ENCODE results near the gene GPT2. TPM values are rescaled to one million over a fixed set of nuclear protein-coding genes. Genes with fewer than 3 reads are reported as not detected.

GPT2 gene
- total and polyA plus RNA-seq, 2 donors (not counting 3 experiments of a cell fraction or from before 2014, with no cell fraction given): 10.8 to 17.9 TPM

DNA sequence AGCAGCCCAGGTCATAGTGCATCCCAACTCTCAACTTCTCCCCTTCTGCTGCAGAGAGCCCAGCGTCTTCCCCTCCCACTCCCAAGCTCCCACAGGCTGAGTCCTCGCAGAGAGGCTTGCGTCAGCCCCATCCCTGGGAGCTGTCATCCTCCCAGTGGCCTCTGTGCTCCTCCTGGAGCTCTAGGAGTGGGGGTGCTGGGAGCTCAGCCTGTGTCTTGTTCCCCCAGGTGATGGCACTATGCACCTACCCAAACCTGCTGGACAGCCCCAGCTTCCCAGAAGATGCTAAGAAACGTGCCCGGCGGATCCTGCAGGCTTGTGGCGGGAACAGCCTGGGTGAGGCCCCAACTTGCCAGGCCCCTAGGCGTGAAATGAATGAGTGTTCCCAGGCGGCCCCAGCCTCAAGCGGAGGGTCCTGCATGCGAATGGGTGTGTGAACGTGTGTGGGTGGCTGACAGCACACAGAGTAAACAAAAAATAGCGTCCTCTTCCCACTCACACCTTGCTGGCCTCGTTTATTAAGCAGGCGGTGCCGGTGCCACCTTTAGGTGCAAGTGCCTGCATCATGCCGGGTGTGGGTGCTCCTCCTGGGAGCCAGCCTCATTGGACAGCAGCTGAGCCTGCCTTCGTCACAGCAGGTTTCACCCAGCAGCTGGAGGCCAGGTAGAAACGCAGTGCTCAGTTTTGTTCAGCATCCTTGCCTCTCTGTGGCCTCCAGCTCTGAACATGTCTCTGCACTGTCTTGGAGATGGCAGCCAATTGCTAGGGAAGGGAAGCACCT lies 16.5 kb downstream of the GPT2 start:
- TF ChIP-seq GATA2 (IDR thresholded peaks at IDR 0.05; ENCODE audit: insufficient read depth, insufficient read length, low read depth, low read length) (no peak), JUN (IDR thresholded peaks at IDR 0.05; ENCODE audit: borderline replicate concordance, insufficient read depth, insufficient read length, low read depth) (no peak), EZH2 (IDR thresholded peaks at IDR 0.05; ENCODE audit: borderline replicate concordance, low read depth, low read length, severe bottlenecking) (no peak), POLR2A (IDR thresholded peaks at IDR 0.05; ENCODE audit: low read depth, low read length) (no peak), MYC (IDR thresholded peaks at IDR 0.05; ENCODE audit: low read depth, low read length) (no peak)
- CTCF ChIA-PET: interaction anchor here (0.6 to 1.5 kb wide), 3 partner anchors 8 to 46 kb away, joined by 3 to 8 read pairs (median 4); no protein-coding TSS in a partner anchor
- FAIRE-seq (no peak), DNase-seq (ENCODE audit: low read depth, low spot score) (no peak)
- Histone ChIP-seq H3K4me1 (ENCODE audit: control insufficient read depth, extremely low read depth, insufficient read depth, low read length) (no peaks in the 10 kb centered on the region), H4K20me1 (replicated peaks; ENCODE audit: control insufficient read depth, extremely low read depth, insufficient read depth, low read length) (no peaks in the 10 kb centered on the region), H2AFZ (ENCODE audit: low read depth, low read length) (no peak overlapping the region), H3K9me3 (replicated peaks; ENCODE audit: control insufficient read depth, insufficient read depth, low read length) (no peaks in the 10 kb centered on the region), H3K4me2 (ENCODE audit: insufficient read depth, low read length) (no peak overlapping the region), H3K27me3 (ENCODE audit: control insufficient read depth in 2 of 2, insufficient read depth in 2 of 2, low read length in 2 of 2) (no peaks in the 10 kb centered on the region), H3K9ac (replicated peaks; ENCODE audit: extremely low read depth, insufficient read depth, low read length) (no peak overlapping the region), H3K36me3 (ENCODE audit: control insufficient read depth in 2 of 2, extremely low read depth in 1 of 2, insufficient read depth in 2 of 2, low read length in 2 of 2) (peaks cover 0 to 8% of the 10 kb centered on the region in 2 experiments), H3K27ac (ENCODE audit: insufficient read depth, low read depth, low read length) (no peak overlapping the region), H3K4me3 (replicated peaks in 1 of 3; ENCODE audit: insufficient read depth in 1 of 3, low read depth in 1 of 3, low read length in 3 of 3) (no peak overlapping the region), H3K9me1 (replicated peaks; ENCODE audit: control insufficient read depth, extremely low read depth, insufficient read depth, low read length) (no peaks in the 10 kb centered on the region), H3K79me2 (ENCODE audit: control insufficient read depth, insufficient read depth, low read length) (no peaks in the 10 kb centered on the region)
- dilution Hi-C loops (cut with MboI; ENCODE audit: extremely low pct_ligation_motif_present, low sequenced_read_pairs) (no loop called here), intact Hi-C loops (cut with micrococcal nuclease) (no loop called here)
- POLR2A ChIA-PET: no interaction called here
- no TSS peak for BruUV-seq (replicated peaks)

DNA sequence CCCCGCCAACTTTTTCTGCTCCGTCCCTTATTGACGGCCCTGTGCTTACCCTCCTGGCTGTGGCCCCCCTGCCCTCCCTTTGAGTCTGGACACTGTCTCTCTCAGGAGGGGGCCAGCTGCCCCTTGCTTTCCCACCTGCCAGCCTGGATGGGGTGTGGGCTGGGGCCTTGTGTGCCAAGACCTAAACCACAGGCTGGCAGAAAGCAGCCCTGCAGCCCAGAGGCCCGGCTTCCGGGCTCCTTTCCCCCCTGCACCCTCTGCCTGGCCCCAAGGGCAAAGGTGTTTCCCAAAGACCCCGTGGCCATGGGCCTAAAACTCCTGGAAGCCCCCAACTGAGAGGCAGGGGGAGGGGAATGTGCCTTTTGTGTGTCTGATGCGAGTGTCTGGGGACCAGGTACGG lies 17.5 kb downstream of the GPT2 start:
- no peaks in the 10 kb centered on the region for H3K27me3 ChIP-seq (ENCODE audit: control insufficient read depth in 2 of 2, insufficient read depth in 2 of 2, low read length in 2 of 2)
- H3K9me1 ChIP-seq (replicated peaks; ENCODE audit: control insufficient read depth, extremely low read depth, insufficient read depth, low read length): no peaks in the 10 kb centered on the region
- H3K9ac ChIP-seq (replicated peaks; ENCODE audit: extremely low read depth, insufficient read depth, low read length): no peak overlapping the region
- intact Hi-C loops (cut with micrococcal nuclease): no loop called here
- ChIA-PET CTCF (no interaction called here), POLR2A (no interaction called here)
- TF ChIP-seq FOS (IDR thresholded peaks at IDR 0.05; ENCODE audit: borderline replicate concordance, insufficient read depth, low read length) (no peak), MYC (IDR thresholded peaks at IDR 0.05; ENCODE audit: low read depth, low read length) (no peak), POLR2AphosphoS5 (IDR thresholded peaks at IDR 0.05; ENCODE audit: insufficient read depth, low read depth, low read length) (no peak), JUN (IDR thresholded peaks at IDR 0.05; ENCODE audit: borderline replicate concordance, insufficient read depth, insufficient read length, low read depth) (no peak), GATA2 (IDR thresholded peaks at IDR 0.05; ENCODE audit: insufficient read depth, insufficient read length, low read depth, low read length) (no peak), POLR2A (IDR thresholded peaks at IDR 0.05; ENCODE audit: low read depth, low read length) (no peak)
- TF ChIP-seq, protein P1, sequence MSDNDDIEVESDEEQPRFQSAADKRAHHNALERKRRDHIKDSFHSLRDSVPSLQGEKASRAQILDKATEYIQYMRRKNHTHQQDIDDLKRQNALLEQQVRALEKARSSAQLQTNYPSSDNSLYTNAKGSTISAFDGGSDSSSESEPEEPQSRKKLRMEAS (IDR thresholded peaks at IDR 0.05; ENCODE audit: insufficient read depth, insufficient read length): no peak
- no peak overlapping the region for H3K4me3 ChIP-seq (replicated peaks in 1 of 3; ENCODE audit: insufficient read depth in 1 of 3, low read depth in 1 of 3, low read length in 3 of 3)
- dilution Hi-C loops (cut with MboI; ENCODE audit: extremely low pct_ligation_motif_present, low sequenced_read_pairs): no loop called here
- no peaks in the 10 kb centered on the region for H3K4me1 ChIP-seq (ENCODE audit: control insufficient read depth, extremely low read depth, insufficient read depth, low read length)
- H3K9me3 ChIP-seq (replicated peaks; ENCODE audit: control insufficient read depth, insufficient read depth, low read length): no peaks in the 10 kb centered on the region
- no peak overlapping the region for H3K4me2 ChIP-seq (ENCODE audit: insufficient read depth, low read length)
- FAIRE-seq (no peak), DNase-seq (ENCODE audit: low read depth, low spot score) (no peak)
- no peaks in the 10 kb centered on the region for H4K20me1 ChIP-seq (replicated peaks; ENCODE audit: control insufficient read depth, extremely low read depth, insufficient read depth, low read length)
- H2AFZ ChIP-seq (ENCODE audit: low read depth, low read length): no peak overlapping the region
- peaks cover 0 to 8% of the 10 kb centered on the region in 2 experiments for H3K36me3 ChIP-seq (ENCODE audit: control insufficient read depth in 2 of 2, extremely low read depth in 1 of 2, insufficient read depth in 2 of 2, low read length in 2 of 2)
- H3K27ac ChIP-seq (ENCODE audit: insufficient read depth, low read depth, low read length): no peak overlapping the region
- BruUV-seq (replicated peaks): no TSS peak
- H3K79me2 ChIP-seq (ENCODE audit: control insufficient read depth, insufficient read depth, low read length): no peaks in the 10 kb centered on the region

Data from endothelial cell of umbilical vein (primary cell).